Activated gamma-delta T cell (primary cell): ENCODE measurements around the gene SLC18A3.

Source experiments
- DNase-seq: peaks from one replicate; lab custom pipeline; 2025; lab: John Stamatoyannopoulos, UW

Gene SLC18A3

DNA sequence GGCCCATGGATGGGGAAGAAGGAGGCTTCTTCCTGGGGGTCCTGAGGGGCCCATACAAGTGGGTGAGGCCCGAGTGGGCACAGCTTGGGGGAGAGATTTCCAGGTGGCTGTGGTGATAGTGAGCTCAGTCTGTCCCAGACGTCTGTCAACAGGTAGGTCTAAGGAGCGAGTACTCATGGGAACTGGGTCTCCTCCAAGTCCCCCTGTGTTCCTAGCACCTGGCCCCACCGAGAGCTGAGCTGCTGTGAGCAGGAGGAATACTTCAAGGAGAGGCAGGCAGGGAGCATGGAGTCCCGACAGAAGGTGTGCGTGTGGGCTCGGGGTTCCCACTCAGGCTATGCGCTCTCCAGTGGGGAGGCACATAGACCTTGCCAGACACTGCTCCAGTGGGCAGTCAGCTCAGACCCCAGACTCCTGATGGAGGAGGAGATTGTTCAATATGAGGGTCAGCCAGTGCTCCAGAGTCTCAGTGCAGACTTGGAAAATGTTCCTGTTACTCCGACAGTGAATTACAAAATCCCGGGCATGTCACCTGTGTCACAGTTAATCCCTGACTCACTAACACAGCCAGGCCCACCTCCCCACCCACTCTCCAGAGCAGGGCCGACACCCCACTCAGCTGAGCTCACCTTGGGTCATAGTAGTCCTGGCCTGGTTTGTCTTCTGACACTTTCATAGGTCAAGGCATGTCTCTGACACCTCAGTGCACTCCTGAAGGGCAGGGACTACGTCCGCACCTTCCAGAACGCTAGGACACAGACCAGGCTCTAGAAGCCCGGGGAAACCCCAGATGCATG, 41.1 kb downstream of the SLC18A3 start:
- no peak for DNase-seq

DNA sequence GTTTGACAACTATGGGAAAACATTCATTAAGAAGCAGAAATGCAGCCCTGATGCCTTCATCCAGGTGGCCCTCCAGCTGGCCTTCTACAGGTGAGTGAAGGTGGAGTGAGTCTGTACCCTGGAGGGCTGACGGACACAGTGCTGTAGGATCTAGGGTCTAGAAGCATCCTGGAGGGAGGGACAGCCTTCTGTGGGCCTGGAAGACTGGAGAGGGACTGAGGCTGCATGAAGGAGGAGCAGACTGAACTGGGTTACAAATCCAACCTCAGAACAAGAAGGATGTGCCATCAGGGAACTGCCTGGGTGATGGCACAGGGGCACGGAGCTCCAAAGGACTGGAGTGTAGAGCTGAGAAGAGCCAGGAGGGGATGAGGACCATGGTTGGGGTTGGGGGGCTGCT, 41.8 kb downstream of the SLC18A3 start:
- no peak for DNase-seq

DNA sequence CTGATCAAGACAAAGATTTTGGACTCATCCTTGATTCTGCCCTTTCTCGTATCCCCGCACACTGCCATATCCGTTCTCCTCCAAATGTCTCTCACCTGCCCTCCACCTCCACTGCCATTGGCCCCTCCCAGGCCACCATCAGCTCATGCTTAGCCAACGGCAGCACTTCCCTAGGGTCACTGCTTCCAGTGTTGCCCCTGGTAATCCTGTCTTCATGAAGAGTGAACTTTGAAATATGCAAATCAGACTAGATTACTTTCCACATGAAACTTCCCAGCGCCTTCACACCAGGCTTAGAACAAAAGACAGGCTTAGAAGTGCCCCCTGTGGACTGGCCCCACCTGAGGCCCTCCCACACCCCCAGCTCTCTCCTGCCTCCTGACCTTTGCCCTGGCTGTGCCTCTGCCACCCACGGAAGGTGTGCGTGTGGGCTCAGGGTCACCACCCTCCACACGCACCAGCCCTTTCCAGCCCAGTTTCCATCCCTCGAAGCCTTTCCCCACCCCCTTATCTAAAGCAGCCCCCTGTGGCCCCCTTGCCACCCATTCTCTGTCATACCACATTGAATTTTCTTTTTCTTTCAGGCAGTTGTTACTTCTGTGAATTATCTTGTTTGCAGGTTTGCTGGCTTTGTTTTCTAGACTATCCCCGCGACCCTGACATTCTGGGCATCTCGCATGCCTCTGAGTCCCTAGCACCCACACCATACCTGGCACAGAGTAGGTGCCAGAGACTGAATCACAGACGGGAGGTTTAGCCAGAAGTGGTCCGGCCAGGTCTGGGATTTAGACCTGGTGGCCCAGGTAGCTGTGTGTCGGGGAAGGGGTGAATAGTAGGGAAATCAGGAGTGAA, 42.5 kb downstream of the SLC18A3 start:
- DNase-seq = no peak

DNA sequence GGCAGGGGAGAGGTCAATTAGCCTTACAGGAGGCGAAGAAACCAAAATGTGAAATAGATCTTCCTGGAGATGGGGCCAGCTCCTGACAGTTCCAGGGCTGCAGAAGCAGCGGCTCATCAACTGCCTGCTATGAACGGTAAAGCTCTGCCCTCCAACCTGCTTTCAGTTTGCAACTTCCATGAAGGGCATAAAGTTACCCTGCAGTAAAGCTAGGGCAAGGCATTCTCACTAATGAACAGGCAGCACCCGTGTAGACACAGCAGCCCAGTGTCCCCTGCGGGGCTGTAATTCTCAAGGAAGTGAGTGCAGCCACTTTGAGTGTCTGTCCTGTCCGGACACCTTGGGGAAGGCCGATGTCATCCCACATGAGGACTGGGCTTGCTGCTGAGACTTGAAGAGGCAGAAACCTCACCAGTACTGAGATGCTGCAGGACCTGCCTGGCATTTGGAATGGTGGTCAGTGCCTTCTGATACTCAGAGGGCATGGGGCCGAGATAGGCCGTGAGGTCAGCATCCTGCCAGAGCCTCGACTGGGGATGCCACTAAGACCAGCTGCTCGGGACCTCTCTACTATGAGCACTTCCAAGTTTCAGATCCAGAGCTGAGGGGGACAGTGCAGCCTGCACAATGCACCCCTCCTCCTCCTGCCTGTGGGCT, 43.3 kb downstream of the SLC18A3 start:
- no peak for DNase-seq

DNA sequence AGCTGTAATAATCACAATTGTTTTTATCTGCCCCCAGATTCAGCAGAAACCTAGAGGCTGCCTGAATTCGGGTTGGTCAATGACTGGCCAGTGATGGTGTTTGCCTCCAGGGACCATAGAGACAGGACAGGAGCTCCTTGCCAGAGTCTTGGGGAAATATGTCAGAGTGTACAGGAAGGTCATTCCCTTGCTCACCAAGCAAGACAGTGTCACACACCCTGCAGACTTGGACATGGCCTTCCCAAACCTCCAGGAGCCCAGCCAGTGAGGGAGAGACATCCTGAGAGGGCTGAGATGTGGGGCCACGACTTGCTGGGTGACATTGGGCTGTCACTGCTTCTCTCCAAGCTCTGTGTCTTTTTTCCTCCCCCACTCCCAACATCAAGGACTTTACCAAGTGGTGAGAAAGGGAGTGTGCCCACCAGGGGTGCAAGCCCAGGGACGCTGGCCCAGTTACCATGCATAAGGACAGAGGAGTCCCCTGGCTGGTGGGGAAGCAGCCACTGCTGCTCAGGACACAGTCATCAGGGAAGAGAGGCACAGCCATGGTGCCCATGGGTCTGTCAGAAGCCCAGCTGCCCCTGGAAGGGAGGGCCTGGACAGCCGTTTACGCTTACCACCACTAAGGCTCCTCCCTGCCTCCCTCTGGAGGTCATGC, 44.1 kb downstream of the SLC18A3 start:
- no peak for DNase-seq

DNA sequence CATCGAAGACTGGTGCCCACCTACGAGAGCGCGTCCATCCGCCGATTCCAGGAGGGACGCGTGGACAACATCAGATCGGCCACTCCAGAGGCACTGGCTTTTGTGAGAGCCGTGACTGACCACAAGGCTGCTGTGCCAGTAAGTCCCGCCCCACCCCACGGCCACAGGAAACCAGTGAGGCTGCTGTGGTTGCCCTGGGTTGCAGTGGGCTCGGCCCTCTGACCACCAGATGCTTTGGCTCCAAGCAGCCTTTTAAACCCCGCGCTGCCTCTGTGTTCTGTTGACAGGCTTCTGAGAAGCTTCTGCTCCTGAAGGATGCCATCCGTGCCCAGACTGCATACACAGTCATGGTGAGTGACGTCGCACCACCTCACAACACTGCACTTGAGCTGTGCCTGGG, 45.0 kb downstream of the SLC18A3 start:
- no peak for DNase-seq

DNA sequence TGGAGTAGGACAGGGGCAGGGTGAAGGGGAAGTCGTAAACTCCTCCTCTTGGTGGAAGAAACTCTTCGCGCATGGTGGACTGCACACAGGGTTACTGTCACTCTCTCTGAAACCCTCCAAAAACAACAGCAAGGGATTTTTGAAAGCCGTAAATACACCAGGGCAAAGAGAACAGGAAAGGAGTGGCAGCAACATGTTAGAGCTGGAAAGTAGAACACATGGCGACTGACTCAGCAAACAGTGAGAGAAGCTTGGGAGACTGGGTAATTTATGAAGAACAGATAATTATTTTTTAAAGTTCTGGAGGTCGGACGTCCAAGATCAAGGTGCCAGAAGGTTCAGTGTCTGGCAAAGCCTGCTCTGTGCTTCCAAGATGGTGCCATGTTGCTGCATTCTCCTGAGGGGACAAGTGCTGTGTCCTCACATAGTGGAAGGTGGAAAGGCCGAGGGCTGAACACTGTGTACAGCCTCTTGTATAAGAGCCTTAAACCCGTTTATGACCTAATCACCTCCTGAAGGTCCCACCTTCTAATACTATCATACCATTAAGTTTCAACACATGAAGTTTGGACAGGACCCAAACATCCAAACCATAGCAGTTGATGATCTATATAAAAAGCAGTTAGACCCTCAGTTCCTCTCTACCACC, 46.9 kb downstream of the SLC18A3 start:
- no peak for DNase-seq

DNA sequence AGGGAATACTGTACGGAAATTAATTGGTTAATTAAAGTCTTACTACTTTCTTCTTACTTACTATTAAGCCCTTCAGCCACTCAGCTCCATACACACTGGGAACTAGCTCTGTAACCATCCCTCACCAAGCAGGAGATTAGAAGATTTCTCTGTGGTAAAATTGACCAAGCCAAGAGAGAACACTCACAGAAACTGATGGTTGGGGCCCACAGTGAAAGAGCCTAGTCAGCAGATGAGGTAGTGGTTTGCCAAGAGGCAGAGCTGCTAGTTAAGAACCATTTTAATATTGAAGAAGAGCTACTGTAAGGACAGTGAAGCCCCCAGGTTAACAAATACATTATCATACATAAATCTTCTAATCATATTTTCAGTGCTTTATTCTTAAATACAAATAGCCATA, 47.5 kb downstream of the SLC18A3 start:
- no peak for DNase-seq

DNA sequence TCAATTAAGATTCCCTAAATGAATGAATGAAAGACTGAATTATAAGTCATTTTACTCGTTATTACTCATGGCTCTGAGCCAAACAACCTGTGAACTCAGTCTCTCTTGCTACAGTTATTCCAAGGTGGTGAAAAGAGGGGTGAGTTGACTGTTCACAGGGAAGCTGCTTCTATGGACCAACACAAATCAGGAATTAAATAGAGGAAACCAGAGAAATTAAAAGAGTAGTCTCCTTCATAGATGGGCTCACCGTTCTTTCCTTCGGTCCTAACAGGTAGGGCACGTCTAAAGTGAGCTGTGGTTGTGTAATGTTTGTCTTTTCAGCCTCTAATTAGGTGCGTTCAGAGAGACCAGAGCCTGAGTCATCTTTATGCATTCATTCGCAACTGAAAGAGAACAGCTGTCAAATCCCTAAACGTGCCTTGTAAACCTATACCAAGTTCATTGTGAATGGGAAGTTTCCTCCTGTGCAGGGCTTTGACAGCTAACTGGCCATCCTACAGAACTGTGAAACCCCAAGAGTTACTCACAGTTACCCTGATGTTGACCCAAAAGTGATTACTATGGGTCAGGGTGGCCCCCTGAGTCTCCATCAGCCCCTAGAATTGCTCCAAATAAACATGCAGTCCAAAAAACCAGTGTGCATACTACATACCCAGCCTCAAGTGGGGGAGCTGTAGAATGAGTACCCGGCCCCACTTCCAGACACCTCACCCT, 51.2 kb downstream of the SLC18A3 start:
- no peak for DNase-seq
